Measurements from ENCODE around the gene ELK3. TPM values are rescaled to one million over a fixed set of nuclear protein-coding genes. Genes with fewer than 3 reads are reported as not detected.

ELK3 gene
- total RNA-seq, 1 experiment from 2014 or later = 0.45 TPM

DNA sequence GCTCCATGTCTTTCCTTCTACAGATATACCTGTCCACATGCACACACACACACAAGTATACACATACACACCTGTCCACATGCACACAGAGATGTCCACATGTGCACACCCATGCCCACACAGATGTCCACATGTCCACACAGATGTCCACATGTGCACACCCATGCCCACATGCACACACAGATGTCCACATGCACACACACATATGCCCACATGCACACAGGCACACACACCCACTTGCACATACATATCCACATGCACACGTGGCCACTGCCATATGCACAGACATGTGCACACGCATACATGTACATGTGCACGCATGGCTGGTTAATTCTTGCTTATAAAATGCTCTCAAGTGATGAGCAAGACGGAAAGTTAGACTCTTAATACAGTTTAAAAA, 32.2 kb downstream of the ELK3 start:
- Mint-ChIP-seq H3K9me3 (ENCODE audit: unreplicated experiment) (no peaks in the 10 kb centered on the region), H3K4me1 (ENCODE audit: low read depth, unreplicated experiment) (no peaks in the 10 kb centered on the region), H3K4me3 (ENCODE audit: unreplicated experiment) (no peak overlapping the region), H3K36me3 (ENCODE audit: insufficient read depth, unreplicated experiment) (no peaks in the 10 kb centered on the region), H3K27ac (ENCODE audit: unreplicated experiment) (no peak overlapping the region), H3K27me3 (ENCODE audit: insufficient read depth, unreplicated experiment) (no peaks in the 10 kb centered on the region)
- Histone ChIP-seq H3K9me3 (no peaks in the 10 kb centered on the region), H3K4me1 (no peaks in the 10 kb centered on the region), H3K4me3 (ENCODE audit: low read depth, low read length) (no peak overlapping the region), H3K36me3 (ENCODE audit: control insufficient read depth, insufficient read depth, low read length) (no peaks in the 10 kb centered on the region), H3K27me3 (replicated peaks; ENCODE audit: control insufficient read depth, insufficient read depth, low read length) (no peaks in the 10 kb centered on the region)
- no TSS peak for BruUV-seq (replicated peaks)
- TF ChIP-seq, protein P1, sequence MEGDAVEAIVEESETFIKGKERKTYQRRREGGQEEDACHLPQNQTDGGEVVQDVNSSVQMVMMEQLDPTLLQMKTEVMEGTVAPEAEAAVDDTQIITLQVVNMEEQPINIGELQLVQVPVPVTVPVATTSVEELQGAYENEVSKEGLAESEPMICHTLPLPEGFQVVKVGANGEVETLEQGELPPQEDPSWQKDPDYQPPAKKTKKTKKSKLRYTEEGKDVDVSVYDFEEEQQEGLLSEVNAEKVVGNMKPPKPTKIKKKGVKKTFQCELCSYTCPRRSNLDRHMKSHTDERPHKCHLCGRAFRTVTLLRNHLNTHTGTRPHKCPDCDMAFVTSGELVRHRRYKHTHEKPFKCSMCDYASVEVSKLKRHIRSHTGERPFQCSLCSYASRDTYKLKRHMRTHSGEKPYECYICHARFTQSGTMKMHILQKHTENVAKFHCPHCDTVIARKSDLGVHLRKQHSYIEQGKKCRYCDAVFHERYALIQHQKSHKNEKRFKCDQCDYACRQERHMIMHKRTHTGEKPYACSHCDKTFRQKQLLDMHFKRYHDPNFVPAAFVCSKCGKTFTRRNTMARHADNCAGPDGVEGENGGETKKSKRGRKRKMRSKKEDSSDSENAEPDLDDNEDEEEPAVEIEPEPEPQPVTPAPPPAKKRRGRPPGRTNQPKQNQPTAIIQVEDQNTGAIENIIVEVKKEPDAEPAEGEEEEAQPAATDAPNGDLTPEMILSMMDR (IDR thresholded peaks at IDR 0.05; ENCODE audit: insufficient read depth in 1 of 2, low read depth in 1 of 2, low read length in 1 of 2, severe bottlenecking in 1 of 2, unreplicated experiment in 1 of 2) = no peak
- ChIA-PET CTCF (no interaction called here), POLR2A (no interaction called here)
- intact Hi-C loops (cut with micrococcal nuclease; ENCODE audit: unreplicated experiment) = no loop called here
- no peak for DNase-seq

DNA sequence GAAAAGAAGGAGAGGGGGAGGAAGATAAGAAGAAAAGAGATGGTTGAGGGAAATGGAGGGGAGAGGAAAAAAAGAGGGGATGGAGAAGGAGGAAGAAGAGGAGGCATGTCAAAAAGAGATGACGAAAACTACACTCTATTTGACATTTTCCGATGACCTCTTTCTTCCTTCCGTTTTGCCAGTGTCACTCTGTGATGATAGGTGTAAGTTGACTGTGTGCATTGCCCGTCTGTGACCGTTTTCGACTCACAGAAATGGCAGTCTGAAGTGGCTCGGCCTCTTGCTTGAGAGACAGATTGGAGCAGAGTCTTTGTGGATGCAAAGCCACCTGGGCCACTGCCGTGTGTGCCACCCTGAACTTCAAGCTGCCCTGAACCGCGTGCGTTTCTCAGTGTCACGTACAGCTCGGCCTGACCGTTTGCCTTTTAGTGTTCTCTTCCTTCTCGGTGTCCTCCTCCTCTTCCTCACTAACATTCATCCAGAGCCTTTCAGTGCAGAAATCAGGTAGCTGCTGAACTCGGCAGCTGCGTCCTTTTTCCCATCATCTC, 32.7 kb downstream of the ELK3 start:
- no peaks in the 10 kb centered on the region for H3K4me1 Mint-ChIP-seq (ENCODE audit: low read depth, unreplicated experiment)
- no peak overlapping the region for H3K4me3 Mint-ChIP-seq (ENCODE audit: unreplicated experiment)
- no peaks in the 10 kb centered on the region for H3K27me3 Mint-ChIP-seq (ENCODE audit: insufficient read depth, unreplicated experiment)
- DNase-seq = no peak
- no peaks in the 10 kb centered on the region for H3K36me3 ChIP-seq (ENCODE audit: control insufficient read depth, insufficient read depth, low read length)
- H3K4me1 ChIP-seq = no peaks in the 10 kb centered on the region
- TF ChIP-seq, protein P1 (IDR thresholded peaks at IDR 0.05; ENCODE audit: insufficient read depth in 1 of 2, low read depth in 1 of 2, low read length in 1 of 2, severe bottlenecking in 1 of 2, unreplicated experiment in 1 of 2) = no peak
- H3K4me3 ChIP-seq (ENCODE audit: low read depth, low read length) = no peak overlapping the region
- no peaks in the 10 kb centered on the region for H3K9me3 ChIP-seq
- H3K27me3 ChIP-seq (replicated peaks; ENCODE audit: control insufficient read depth, insufficient read depth, low read length) = no peaks in the 10 kb centered on the region
- no TSS peak for BruUV-seq (replicated peaks)
- POLR2A ChIA-PET = no interaction called here
- no peaks in the 10 kb centered on the region for H3K9me3 Mint-ChIP-seq (ENCODE audit: unreplicated experiment)
- CTCF ChIA-PET = no interaction called here
- H3K27ac Mint-ChIP-seq (ENCODE audit: unreplicated experiment) = no peak overlapping the region
- intact Hi-C loops (cut with micrococcal nuclease; ENCODE audit: unreplicated experiment) = no loop called here
- no peaks in the 10 kb centered on the region for H3K36me3 Mint-ChIP-seq (ENCODE audit: insufficient read depth, unreplicated experiment)

DNA sequence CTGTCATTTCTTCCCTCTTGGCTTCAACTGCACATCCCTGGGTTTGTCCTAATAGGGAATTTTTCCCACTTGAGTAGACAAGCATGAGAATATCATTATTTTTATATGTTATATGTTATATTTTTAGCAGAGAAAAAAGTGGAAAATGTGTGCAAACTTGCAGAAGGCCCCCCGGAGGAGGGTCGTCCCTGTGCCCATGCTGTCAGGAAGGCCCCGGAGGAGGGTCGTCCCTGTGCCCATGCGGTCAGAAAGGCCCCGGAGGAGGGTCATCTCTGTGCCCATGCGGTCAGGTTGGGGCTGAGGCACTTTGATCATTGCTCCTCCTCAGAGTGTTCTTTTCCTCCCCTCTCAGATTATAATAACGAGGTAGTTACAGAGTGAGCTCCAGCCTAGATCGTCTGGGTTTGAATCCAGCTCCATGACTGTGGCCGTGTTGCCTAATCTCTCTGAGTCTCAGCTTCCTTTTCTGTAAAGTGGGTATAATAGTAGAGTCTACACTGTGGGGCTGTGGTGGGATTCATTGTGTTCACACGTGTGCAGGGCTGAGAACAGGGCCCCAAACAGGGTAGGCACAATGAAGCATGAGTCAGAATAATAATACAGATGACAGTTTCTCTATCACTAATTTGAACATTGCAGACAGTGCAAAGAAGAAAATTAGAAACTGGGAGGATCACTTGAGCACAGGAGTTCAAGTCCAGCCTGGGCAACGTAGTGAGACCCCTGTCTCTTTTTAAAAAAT, 33.4 kb downstream of the ELK3 start:
- Mint-ChIP-seq H3K4me1 (ENCODE audit: low read depth, unreplicated experiment) (no peaks in the 10 kb centered on the region), H3K27me3 (ENCODE audit: insufficient read depth, unreplicated experiment) (no peaks in the 10 kb centered on the region), H3K9me3 (ENCODE audit: unreplicated experiment) (no peaks in the 10 kb centered on the region), H3K27ac (ENCODE audit: unreplicated experiment) (no peak overlapping the region), H3K4me3 (ENCODE audit: unreplicated experiment) (no peak overlapping the region), H3K36me3 (ENCODE audit: insufficient read depth, unreplicated experiment) (no peaks in the 10 kb centered on the region)
- ChIA-PET POLR2A (no interaction called here), CTCF (no interaction called here)
- BruUV-seq (replicated peaks) = no TSS peak
- DNase-seq = no peak
- Histone ChIP-seq H3K9me3 (no peaks in the 10 kb centered on the region), H3K36me3 (ENCODE audit: control insufficient read depth, insufficient read depth, low read length) (no peaks in the 10 kb centered on the region), H3K4me1 (no peaks in the 10 kb centered on the region), H3K27me3 (replicated peaks; ENCODE audit: control insufficient read depth, insufficient read depth, low read length) (no peaks in the 10 kb centered on the region), H3K4me3 (ENCODE audit: low read depth, low read length) (no peak overlapping the region)
- TF ChIP-seq, protein P1 (IDR thresholded peaks at IDR 0.05; ENCODE audit: insufficient read depth in 1 of 2, low read depth in 1 of 2, low read length in 1 of 2, severe bottlenecking in 1 of 2, unreplicated experiment in 1 of 2) = no peak
- intact Hi-C loops (cut with micrococcal nuclease; ENCODE audit: unreplicated experiment) = no loop called here

Data from Caco-2 (cell line).